Fibroblast of skin of right quadriceps (primary cell): ENCODE measurements around the gene EXOC4.
A peak's percentile ranks its signal among the peaks of the same experiment; 100 is the strongest.
"Not testable (repeated sequence)": the region's sequence is repeated elsewhere in the genome, so short reads cannot be mapped to it uniquely, and the experiment has no call there.

Experiments used
- DNase-seq: peaks from one replicate; pipeline ENCODE4 v3.0.0-alpha.2; 2013

The EXOC4 gene

GRCh38 chr7:133319842-133320241 is 67.0 kb downstream of the EXOC4 start:
- DNase-seq: no peak

- peak; percentile 6 for DNase-seq
Observed at GRCh38 chr7:133320891-133321290, 68.0 kb downstream of the EXOC4 start.

- not testable (repeated sequence) for DNase-seq
Observed at GRCh38 chr7:133321366-133321765, 68.5 kb downstream of the EXOC4 start.

- DNase-seq: not testable (repeated sequence)
Observed at GRCh38 chr7:133326745-133327144, 73.9 kb downstream of the EXOC4 start.

- not testable (repeated sequence) for DNase-seq
Observed at GRCh38 chr7:133328021-133328420, 75.1 kb downstream of the EXOC4 start.

- DNase-seq: no peak
Observed at GRCh38 chr7:133330085-133330484, 77.2 kb downstream of the EXOC4 start.

GRCh38 chr7:133331861-133332260 is 79.0 kb downstream of the EXOC4 start:
- peak; percentile 3 for DNase-seq

- DNase-seq: no peak
Observed at GRCh38 chr7:133339772-133340171, 86.9 kb downstream of the EXOC4 start.

- DNase-seq: peak; percentile 20
Observed at GRCh38 chr7:133344275-133344674, 91.4 kb downstream of the EXOC4 start.

GRCh38 chr7:133345690-133346421 is 93.0 kb downstream of the EXOC4 start:
- no peak for DNase-seq

GRCh38 chr7:133348250-133348649 is 95.4 kb downstream of the EXOC4 start:
- no peak for DNase-seq

- DNase-seq: peak; percentile 7
Observed at GRCh38 chr7:133349101-133349500, 96.2 kb downstream of the EXOC4 start.

- DNase-seq: no peak
Observed at GRCh38 chr7:133352430-133352829, 99.6 kb downstream of the EXOC4 start.

- no peak for DNase-seq
Observed at GRCh38 chr7:133353775-133354174, 100.9 kb downstream of the EXOC4 start.

- DNase-seq: peak; percentile 37
Observed at GRCh38 chr7:133354546-133355324, 101.9 kb downstream of the EXOC4 start.

- DNase-seq: peak; percentile 82
Observed at GRCh38 chr7:133355325-133355708, 102.4 kb downstream of the EXOC4 start.

GRCh38 chr7:133355822-133356221 is 102.9 kb downstream of the EXOC4 start:
- DNase-seq: no peak

- DNase-seq: no peak
Observed at GRCh38 chr7:133358708-133359107, 105.8 kb downstream of the EXOC4 start.

GRCh38 chr7:133359449-133359848 is 106.6 kb downstream of the EXOC4 start:
- peak; percentile 25 for DNase-seq

GRCh38 chr7:133360201-133360600 is 107.3 kb downstream of the EXOC4 start:
- DNase-seq: no peak

GRCh38 chr7:133361806-133362205 is 108.9 kb downstream of the EXOC4 start:
- no peak for DNase-seq

- DNase-seq: peak; percentile 71
Observed at GRCh38 chr7:133364959-133365690, 112.2 kb downstream of the EXOC4 start.

- DNase-seq: peak; percentile 34
Observed at GRCh38 chr7:133365917-133366316, 113.0 kb downstream of the EXOC4 start.

GRCh38 chr7:133367561-133367960 is 114.7 kb downstream of the EXOC4 start:
- no peak for DNase-seq
